Activated CD4-positive, alpha-beta T cell treated with anti-CD3 and anti-CD28 coated beads, Interleukin-2, Interleukin-6, amounts not matched to agents 100 ng/mL and 50 ng/mL, durations not matched to agents 16 hours and 8 hours (primary cell): ENCODE measurements around the gene C4BPB.
"Not testable (repeated sequence)": the region's sequence is repeated elsewhere in the genome, so short reads cannot be mapped to it uniquely, and the experiment has no call there.

ENCODE experiments used
- DNase-seq: peaks from one replicate; pipeline ENCODE4 v3.0.0-alpha.2; 2020

C4BPB gene

GRCh38 chr1:207088701-207089626, at the start of gene C4BPB:
TSS of gene C4BPB (plus strand) at chr1:207088860. CDS start at chr1:207089532, 672 bp downstream.
- no peak for DNase-seq

GRCh38 chr1:207039380-207040180, 49.1 kb upstream of the C4BPB start:
- DNase-seq: no peak

GRCh38 chr1:207040181-207040533, 48.5 kb upstream of the C4BPB start:
- no peak for DNase-seq

- DNase-seq: not testable (repeated sequence)
Measured at GRCh38 chr1:207041397-207041796, 47.3 kb upstream of the C4BPB start.

GRCh38 chr1:207045453-207045852, 43.2 kb upstream of the C4BPB start:
- DNase-seq: no peak

- DNase-seq: no peak
Measured at GRCh38 chr1:207047505-207047904, 41.2 kb upstream of the C4BPB start.

- DNase-seq: no peak
Measured at GRCh38 chr1:207048041-207048440, 40.6 kb upstream of the C4BPB start.

- no peak for DNase-seq
Measured at GRCh38 chr1:207049054-207049453, 39.6 kb upstream of the C4BPB start.

GRCh38 chr1:207049514-207049913, 39.1 kb upstream of the C4BPB start:
- DNase-seq: no peak

- peak; percentile 69 for DNase-seq
Measured at GRCh38 chr1:207049974-207050391, 38.7 kb upstream of the C4BPB start.

- DNase-seq: peak; percentile 93
Measured at GRCh38 chr1:207050480-207051190, 38.0 kb upstream of the C4BPB start.

GRCh38 chr1:207051191-207051943, 37.3 kb upstream of the C4BPB start, which contains the start of gene YOD1:
TSS of gene YOD1 (minus strand) at chr1:207051208. CDS start at chr1:207051030, 178 bp downstream.
- peak; percentile 11 for DNase-seq

GRCh38 chr1:207052911-207053769, 35.5 kb upstream of the C4BPB start, which contains the start of gene PFKFB2:
TSS of gene PFKFB2 (plus strand) at chr1:207053275. CDS start at chr1:207054718, 1,443 bp downstream.
- peak; percentile 94 for DNase-seq

- DNase-seq: no peak
Measured at GRCh38 chr1:207054491-207054890, 34.2 kb upstream of the C4BPB start.

- no peak for DNase-seq
Measured at GRCh38 chr1:207055386-207056001, 33.2 kb upstream of the C4BPB start.

- DNase-seq: no peak
Measured at GRCh38 chr1:207056673-207057072, 32.0 kb upstream of the C4BPB start.

GRCh38 chr1:207058252-207058651, 30.4 kb upstream of the C4BPB start:
- no peak for DNase-seq

GRCh38 chr1:207058878-207059867, 29.5 kb upstream of the C4BPB start:
- no peak for DNase-seq

GRCh38 chr1:207059881-207060280, 28.8 kb upstream of the C4BPB start:
- no peak for DNase-seq
